ENCODE data around the gene SP140. TPM values are rescaled to one million over a fixed set of nuclear protein-coding genes. Genes with fewer than 3 reads are reported as not detected.

Gene SP140
- total and polyA plus RNA-seq, 2 of the 8 experiments (the other 6 are each of a cell fraction or from before 2014, with no cell fraction given), result 0.23 to 1.3 TPM

DNA sequence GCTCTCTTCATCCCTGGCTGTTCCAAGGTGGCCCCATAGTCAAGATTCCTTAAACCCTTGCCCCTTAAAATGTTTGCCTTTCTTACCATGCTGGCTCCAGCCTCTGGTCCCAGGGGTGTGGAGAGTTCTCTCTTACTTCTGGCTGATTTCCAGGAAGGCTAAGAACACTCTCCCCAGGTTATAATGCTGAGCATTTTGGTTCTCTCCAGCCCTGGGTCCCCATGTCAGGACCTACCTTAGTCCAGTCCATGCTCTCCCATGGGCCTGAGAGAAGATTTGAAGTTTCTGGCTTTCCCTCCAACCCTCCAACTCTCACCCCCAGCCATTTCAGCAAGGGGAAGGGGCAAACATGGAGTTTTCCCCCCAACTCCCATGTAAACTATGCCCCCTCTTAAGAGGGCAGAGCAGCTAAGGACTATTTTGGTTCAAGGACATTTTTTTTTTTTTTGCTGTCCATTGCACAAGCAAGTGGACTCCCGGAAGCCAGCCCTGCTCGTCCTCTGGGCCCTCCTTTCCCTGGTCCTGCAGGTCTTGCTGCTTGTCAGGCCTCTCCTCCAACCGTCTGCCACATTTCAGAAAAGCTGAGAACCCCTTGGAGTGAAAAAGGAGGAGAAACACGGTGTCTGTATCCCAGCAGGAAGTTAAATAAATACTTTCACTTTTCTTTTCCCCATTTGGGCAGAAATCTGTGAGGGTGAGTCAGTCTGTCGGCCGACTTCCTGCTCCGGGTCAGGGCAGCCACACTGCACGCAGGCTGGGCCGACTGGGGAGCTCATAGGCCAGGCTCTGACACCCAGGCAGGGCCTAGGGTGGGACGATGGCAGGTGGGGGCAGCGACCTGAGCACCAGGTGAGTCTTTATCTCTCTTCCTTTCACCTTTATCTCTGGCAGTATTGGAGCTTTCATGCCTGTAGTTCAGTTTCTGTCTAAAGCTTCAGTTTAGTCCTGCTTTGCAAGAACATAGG lies 101.2 kb downstream of the SP140 start, which contains the start of gene SP140L (continued):
- TF ChIP-seq BCL11A (IDR thresholded peaks at IDR 0.05; ENCODE audit: low read depth in 2 of 2, low read length in 2 of 2), result no peak
